Mesenchymal stem cell (in vitro differentiated cells and primary cell): Measurements from ENCODE around the gene CMSS1.

ENCODE experiments used
- DNase-seq: peaks from one replicate; pipeline ENCODE4 v3.0.0-alpha.2; 2013
- H2AFZ ChIP-seq: one replicate; pipeline ENCODE4 v1.6.1; 2013; ENCODE audit warnings: low read depth, mild to moderate bottlenecking, control low read depth, inconsistent platforms, low read length, moderate library complexity
- H2AK5ac ChIP-seq: 2 replicates; pipeline ENCODE4 v1.6.1; 2013; ENCODE audit warnings: low read length, moderate library complexity, mild to moderate bottlenecking, inconsistent platforms; ENCODE audit not compliant: severe bottlenecking
- H2BK120ac ChIP-seq: one replicate; pipeline ENCODE4 v1.6.1; 2013; ENCODE audit warnings: low read depth, mild to moderate bottlenecking, inconsistent platforms, low read length, moderate library complexity
- H2BK12ac ChIP-seq, 2 experiments: one replicate each; pipeline ENCODE4 v1.6.1; 2013; ENCODE audit warnings: inconsistent platforms in 2 of 2, low read length in 2 of 2, mild to moderate bottlenecking in 2 of 2, moderate library complexity in 2 of 2, control low read depth in 1 of 2
- H2BK15ac ChIP-seq: one replicate; pipeline ENCODE4 v1.6.1; 2013; ENCODE audit warnings: mild to moderate bottlenecking, low read depth, inconsistent platforms; ENCODE audit not compliant: poor library complexity, severe bottlenecking
- H2BK5ac ChIP-seq: 2 replicates; pipeline ENCODE4 v1.6.1; 2013; ENCODE audit warnings: low read depth, mild to moderate bottlenecking, low read length, control low read depth, inconsistent platforms; ENCODE audit not compliant: poor library complexity, severe bottlenecking
- H3K14ac ChIP-seq, 2 experiments: one replicate each; pipeline ENCODE4 v1.6.1; 2013; ENCODE audit warnings: inconsistent platforms in 2 of 2, low read length in 2 of 2, control low read depth in 1 of 2, mild to moderate bottlenecking in 1 of 2, moderate library complexity in 1 of 2
- H3K18ac ChIP-seq, 2 experiments: one replicate each; pipeline ENCODE4 v1.6.1; 2013; ENCODE audit warnings: inconsistent platforms in 2 of 2, low read length in 2 of 2, control low read depth in 1 of 2, low read depth in 1 of 2, mild to moderate bottlenecking in 1 of 2
- H3K23ac ChIP-seq, 2 experiments: one replicate each; pipeline ENCODE4 v1.6.1; 2013; ENCODE audit warnings: inconsistent platforms in 2 of 2, low read length in 2 of 2, mild to moderate bottlenecking in 2 of 2, moderate library complexity in 2 of 2, control low read depth in 1 of 2
- H3K27ac ChIP-seq: 2 replicates; pipeline ENCODE4 v1.5.1; 2013; ENCODE audit warnings: mild to moderate bottlenecking, moderate library complexity, low read length, control low read depth, inconsistent platforms; ENCODE audit not compliant: poor library complexity, severe bottlenecking
- H3K27me3 ChIP-seq, 2 experiments: 2 replicates each; pipeline versions ENCODE4 v1.6.1 to v1.7.0; 2013; ENCODE audit warnings: low read length in 2 of 2, mild to moderate bottlenecking in 2 of 2, moderate library complexity in 2 of 2, control low read depth in 1 of 2, inconsistent platforms in 1 of 2; ENCODE audit not compliant: control insufficient read depth in 1 of 2, insufficient read depth in 1 of 2
- H3K36me3 ChIP-seq, 2 experiments: 2 replicates each; pipeline versions ENCODE4 v1.6.1 to v1.7.0; 2013; ENCODE audit warnings: low read length in 2 of 2, control low read depth in 1 of 2, inconsistent platforms in 1 of 2, low read depth in 1 of 2, mild to moderate bottlenecking in 1 of 2; ENCODE audit not compliant: insufficient read depth in 2 of 2, control insufficient read depth in 1 of 2
- H3K4ac ChIP-seq, 2 experiments: one replicate each; pipeline ENCODE4 v1.6.1; 2013; ENCODE audit warnings: inconsistent platforms in 2 of 2, low read length in 2 of 2, mild to moderate bottlenecking in 2 of 2, moderate library complexity in 2 of 2, control low read depth in 1 of 2, low read depth in 1 of 2
- H3K4me1 ChIP-seq: 2 replicates; pipeline ENCODE4 v1.6.1; 2013; ENCODE audit warnings: low read depth, low read length, control low read depth; ENCODE audit not compliant: control insufficient read depth, insufficient read depth
- H3K4me2 ChIP-seq: 2 replicates; pipeline ENCODE4 v1.6.1; 2013; ENCODE audit warnings: low read length, mild to moderate bottlenecking, inconsistent platforms; ENCODE audit not compliant: poor library complexity, severe bottlenecking
- H3K4me3 ChIP-seq, 2 experiments: 2 replicates each; pipeline versions ENCODE4 v1.5.1 to v1.7.0; 2013; ENCODE audit warnings: low read length in 2 of 2, mild to moderate bottlenecking in 2 of 2, control low read depth in 1 of 2, low read depth in 1 of 2; ENCODE audit not compliant: insufficient read depth in 1 of 2
- H3K79me1 ChIP-seq: replicated peaks from 2 replicates; pipeline ENCODE4 v1.6.1; 2013; ENCODE audit warnings: mild to moderate bottlenecking, control low read depth, low read length, inconsistent platforms; ENCODE audit not compliant: poor library complexity, severe bottlenecking
- H3K9ac ChIP-seq: 2 replicates; pipeline ENCODE4 v1.7.0; 2013; ENCODE audit warnings: mild to moderate bottlenecking, low read length, moderate library complexity
- H3K9me3 ChIP-seq: 2 replicates; pipeline ENCODE4 v1.7.0; 2013; ENCODE audit warnings: mild to moderate bottlenecking, low read length; ENCODE audit not compliant: control insufficient read depth
- H4K8ac ChIP-seq: one replicate; pipeline ENCODE4 v1.6.1; 2013; ENCODE audit warnings: inconsistent platforms, mild to moderate bottlenecking, low read length, moderate library complexity
- H4K91ac ChIP-seq: one replicate; pipeline ENCODE4 v1.6.1; 2013; ENCODE audit warnings: mild to moderate bottlenecking, low read length, inconsistent platforms
- WGBS: methylation state at CpG from one replicate; pipeline ENCODE4 v1.1.7; 2013; ENCODE audit warnings: mixed read lengths; 5-methylcytosine and 5-hydroxymethylcytosine counted together

The CMSS1 gene

DNA sequence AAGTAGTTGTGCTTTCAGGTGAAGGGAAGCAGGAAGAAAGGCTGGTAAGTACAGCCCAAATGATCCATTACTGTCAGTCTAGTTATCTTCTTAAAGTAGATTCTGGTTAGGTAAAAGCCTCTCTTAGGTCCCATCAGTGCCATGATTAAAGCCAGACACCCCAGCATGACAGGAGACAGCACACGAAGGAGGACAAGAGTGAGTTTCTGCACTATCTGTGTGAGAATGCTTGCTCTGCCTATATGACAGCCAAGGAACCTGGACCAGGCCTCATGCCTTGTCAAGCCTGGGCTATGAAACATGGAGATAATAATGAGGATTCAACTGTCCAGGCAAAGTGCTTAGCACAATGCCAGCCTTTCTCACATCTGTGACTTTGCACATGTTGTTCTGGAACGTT lies 310.1 kb downstream of the CMSS1 start:
- Histone ChIP-seq H3K4me2 (no peak overlapping the region), H3K9ac (no peak overlapping the region), H2BK5ac (no peak overlapping the region), H2BK12ac (peak overlapping the region in 1 of 2 experiments; percentile 10), H3K14ac (no peak overlapping the region), H3K79me1 (no peaks in the 10 kb centered on the region), H4K91ac (no peak overlapping the region), H3K4me3 (no peak overlapping the region), H2AK5ac (no peak overlapping the region), H2BK15ac (no peak overlapping the region), H2BK120ac (no peak overlapping the region), H3K4ac (peak overlapping the region in 1 of 2 experiments; percentile 7), H3K27ac (no peak overlapping the region), H3K4me1 (no peaks in the 10 kb centered on the region), H3K9me3 (no peaks in the 10 kb centered on the region), H3K36me3 (peaks cover 0 to 2% of the 10 kb centered on the region in 2 experiments), H3K18ac (peak overlapping the region in 1 of 2 experiments; percentile 64), H2AFZ (no peak overlapping the region), H3K23ac (no peak overlapping the region), H4K8ac (no peak overlapping the region), H3K27me3 (no peaks in the 10 kb centered on the region)
- WGBS: 40% methylated on average over 2 of the region's 2 CpGs
- no peak for DNase-seq

DNA sequence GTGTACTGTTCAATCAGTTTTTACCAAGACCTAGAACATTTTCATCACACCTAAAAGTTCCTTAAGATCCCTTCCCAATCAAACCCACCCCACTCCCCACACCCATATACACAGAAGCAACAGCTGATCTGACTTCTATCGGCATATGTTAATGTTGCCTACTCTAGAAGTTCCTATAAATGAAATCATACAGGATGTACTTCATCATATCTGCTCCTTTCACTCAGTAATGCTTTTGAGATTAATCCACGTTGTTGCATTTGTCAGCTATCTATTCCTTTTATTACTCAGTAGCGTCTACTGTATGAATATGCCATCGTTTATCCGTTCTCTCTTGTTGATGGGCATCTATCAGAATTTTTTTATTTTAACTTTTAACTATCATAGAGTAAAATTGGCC lies 310.9 kb downstream of the CMSS1 start:
- DNase-seq: no peak
- Histone ChIP-seq H2AK5ac (no peak overlapping the region), H2BK15ac (no peak overlapping the region), H3K4ac (no peak overlapping the region), H3K9ac (no peak overlapping the region), H3K9me3 (no peaks in the 10 kb centered on the region), H3K27me3 (no peaks in the 10 kb centered on the region), H3K79me1 (no peaks in the 10 kb centered on the region), H3K4me1 (no peaks in the 10 kb centered on the region), H3K4me3 (no peak overlapping the region), H3K14ac (no peak overlapping the region), H2BK5ac (no peak overlapping the region), H4K8ac (no peak overlapping the region), H3K27ac (no peak overlapping the region), H3K18ac (no peak overlapping the region), H4K91ac (no peak overlapping the region), H2AFZ (no peak overlapping the region), H3K4me2 (no peak overlapping the region), H3K23ac (no peak overlapping the region), H3K36me3 (peaks cover 0 to 2% of the 10 kb centered on the region in 2 experiments), H2BK12ac (no peak overlapping the region), H2BK120ac (no peak overlapping the region)
- WGBS: 91% methylated on average over 3 of the region's 5 CpGs

DNA sequence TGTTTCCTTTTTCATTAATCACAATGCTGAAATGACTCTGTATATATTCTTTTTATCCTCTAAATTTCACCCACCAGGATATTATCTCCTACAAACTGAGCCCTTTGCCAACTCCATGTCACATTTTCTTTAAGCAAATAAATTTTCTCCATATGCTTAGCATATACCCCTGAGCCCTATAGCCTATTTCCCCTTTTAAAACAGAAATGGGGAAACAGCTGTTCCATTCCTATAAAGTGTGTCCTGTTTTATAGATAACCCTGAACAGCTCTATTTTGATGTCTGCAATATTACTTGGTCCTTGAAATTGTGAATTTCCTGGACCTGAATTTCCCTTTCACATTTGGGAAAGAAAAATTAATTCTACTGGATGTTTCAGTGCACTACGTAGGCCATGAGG lies 312.3 kb downstream of the CMSS1 start:
- DNase-seq: no peak
- Histone ChIP-seq H2AFZ (no peak overlapping the region), H2BK5ac (no peak overlapping the region), H3K4ac (no peak overlapping the region), H4K8ac (no peak overlapping the region), H3K23ac (no peak overlapping the region), H2BK120ac (no peak overlapping the region), H3K4me1 (no peaks in the 10 kb centered on the region), H3K79me1 (no peaks in the 10 kb centered on the region), H4K91ac (no peak overlapping the region), H3K14ac (no peak overlapping the region), H2BK15ac (no peak overlapping the region), H3K9ac (no peak overlapping the region), H2AK5ac (no peak overlapping the region), H3K4me2 (no peak overlapping the region), H3K18ac (no peak overlapping the region), H3K27me3 (no peaks in the 10 kb centered on the region), H3K4me3 (no peak overlapping the region), H3K27ac (no peak overlapping the region), H2BK12ac (no peak overlapping the region), H3K9me3 (no peaks in the 10 kb centered on the region), H3K36me3 (no peaks in the 10 kb centered on the region)
- no CpG with 5 or more reads among the region's 1 CpG for WGBS

DNA sequence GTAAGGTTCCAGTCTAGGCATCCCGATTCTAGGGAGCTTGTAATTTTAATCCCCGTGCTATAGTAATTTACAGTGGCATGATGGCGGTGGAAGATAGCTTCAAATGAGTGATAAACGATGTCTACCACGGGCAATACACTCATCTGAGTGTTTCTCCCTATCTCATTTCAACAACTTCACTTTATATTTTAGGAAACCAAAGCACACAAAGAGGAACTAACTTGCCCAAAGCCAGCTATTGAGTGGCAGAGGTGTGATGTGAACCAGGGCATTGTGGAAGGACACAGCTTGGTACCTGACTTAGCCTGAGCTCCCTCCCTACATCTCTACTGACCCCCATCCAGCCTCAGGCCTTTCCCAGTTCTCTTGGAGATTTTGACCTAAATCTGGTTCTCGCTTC lies 313.6 kb downstream of the CMSS1 start:
- no peak overlapping the region for H2BK120ac ChIP-seq
- no peak overlapping the region for H2AFZ ChIP-seq
- H2AK5ac ChIP-seq: no peak overlapping the region
- no peak overlapping the region for H3K18ac ChIP-seq
- no peak overlapping the region for H4K8ac ChIP-seq
- H3K4me2 ChIP-seq: no peak overlapping the region
- H4K91ac ChIP-seq: no peak overlapping the region
- no peak overlapping the region for H3K27ac ChIP-seq
- H3K14ac ChIP-seq: no peak overlapping the region
- H3K4ac ChIP-seq: no peak overlapping the region
- H2BK15ac ChIP-seq: no peak overlapping the region
- no peaks in the 10 kb centered on the region for H3K9me3 ChIP-seq
- H3K36me3 ChIP-seq: no peaks in the 10 kb centered on the region
- no peaks in the 10 kb centered on the region for H3K27me3 ChIP-seq
- no peaks in the 10 kb centered on the region for H3K79me1 ChIP-seq
- H3K4me1 ChIP-seq: no peaks in the 10 kb centered on the region
- no peak overlapping the region for H3K4me3 ChIP-seq
- no peak overlapping the region for H3K9ac ChIP-seq
- 95% methylated on average over 5 of the region's 6 CpGs for WGBS
- H3K23ac ChIP-seq: no peak overlapping the region
- H2BK5ac ChIP-seq: no peak overlapping the region
- no peak for DNase-seq
- H2BK12ac ChIP-seq: no peak overlapping the region
